Ovary (tissue), 10 donors: ENCODE measurements around the gene ZSCAN18. TPM values are rescaled to one million over a fixed set of nuclear protein-coding genes. Genes with fewer than 3 reads are reported as not detected.
"Not testable (repeated sequence)": the region's sequence is repeated elsewhere in the genome, so short reads cannot be mapped to it uniquely, and the experiment has no call there.

Experiments used
- DNase-seq, 5 donors: peaks; one replicate each; pipeline ENCODE4 v3.0.0-alpha.2; 2019 to 2020
- H3K27ac ChIP-seq, 2 donors: fragments of 200-600 bp; one replicate each; pipeline versions ENCODE4 v1.5.1 to v1.8.0; 2019 to 2022
- H3K27me3 ChIP-seq: fragments of 200-600 bp; one replicate; pipeline ENCODE4 v1.8.0; 2022
- H3K36me3 ChIP-seq: fragments of 200-600 bp; sonication (generic); one replicate; pipeline ENCODE4 v1.5.1; 2019
- H3K4me1 ChIP-seq: one replicate; pipeline ENCODE4 v1.8.1; 2013; ENCODE audit warnings: mild to moderate bottlenecking, moderate library complexity; ENCODE audit not compliant: insufficient read depth
- H3K4me3 ChIP-seq: fragments of 200-600 bp; sonication (generic); one replicate; pipeline ENCODE4 v1.5.1; 2017
- H3K9me3 ChIP-seq, 2 donors: fragments of 200-600 bp in 1 of 2; sonication (generic) in 1 of 2; one replicate each; pipeline versions ENCODE4 v1.5.1 to v1.8.1; 2013 to 2019; ENCODE audit warnings: mild to moderate bottlenecking in 1 of 2, moderate library complexity in 1 of 2
- EP300 ChIP-seq: sonication (generic); formaldehyde crosslinking; IDR thresholded peaks from one replicate; pipeline ENCODE4 v1.6.1; 2017; ENCODE audit warnings: antibody characterized with exemption
- POLR2A ChIP-seq: fragments of 450-650 bp; IDR thresholded peaks from one replicate; pipeline ENCODE4 v1.6.1; 2017; ENCODE audit warnings: antibody characterized with exemption, mild to moderate bottlenecking, moderate library complexity
- WGBS, 3 donors: extraction: QIAGEN DNeasy Blood & Tissue Kit in 1 of 3; methylation state at CpG; one replicate each; pipeline versions ENCODE4 v1.1.5 to v1.1.7; 2013 to 2017; 5-methylcytosine and 5-hydroxymethylcytosine counted together
- intact Hi-C, 4 donors: fragments of 100-400 bp; cut with DNase I; formaldehyde crosslinking; loops; one replicate each; pipeline versions ENCODE4 v1.11.0 to v1.15.1; 2022 to 2023
- long read RNA-seq, 3 donors: library from polyadenylated mRNA in 2 of 3; unstranded in 2 of 3; transcript quantifications; one replicate each; pipeline ENCODE4 v2.0.0 and lab custom pipeline, GENCODE V29; 2021 to 2026
- polyA plus RNA-seq, 2 donors: library from polyadenylated mRNA; stranded (reverse); fragments of 200-250 nt in 1 of 2; fragments of 350-450 nt in 1 of 2; fragmentation: Illumina TruSeq in 1 of 2; extraction: RNeasy Lipid Tissue Mini Kit (QIAGEN cat#74804) in 1 of 2; gene quantifications; one replicate each; pipeline ENCODE4 v1.2.3, GENCODE V29; 2013 to 2014
- total RNA-seq, 7 donors: library from RNA; depleted of rRNA in 2 of 7; stranded (reverse); fragments of >200 nt in 2 of 7; fragmentation: NEBNext Ultra II Directional in 3 of 7; extraction: Animal tissue kit (Norgen Biotek cat#: 25700) in 3 of 7; gene quantifications; one replicate each; pipeline versions ENCODE4 v1.1.0 to v1.2.4, GENCODE V29; 2016 to 2023
- TF ChIP-seq, protein P1 (sequence below), 3 donors: fragments of 450-650 bp in 2 of 3; fragments of 200-600 bp in 1 of 3; IDR thresholded peaks; one replicate each; pipeline versions ENCODE4 v1.5.1 to v1.8.0; 2016 to 2022; ENCODE audit warnings: antibody characterized with exemption in 3 of 3, mild to moderate bottlenecking in 1 of 3
- donor health status: DM: no; HTN: no; CAD: no; lungs with moderate emphysema.
- donor health status: DM: no; HTN: no; CAD: no.
- donor health status: Bipolar disorder and iron deficiency.
- donor health status: DM: yes; HTN: yes; CAD: no.
- donor health status: DM: no; HTN: no; CAD: no.
- donor health status: DM: yes; HTN: yes; CAD: no.

Gene ZSCAN18, protein sequence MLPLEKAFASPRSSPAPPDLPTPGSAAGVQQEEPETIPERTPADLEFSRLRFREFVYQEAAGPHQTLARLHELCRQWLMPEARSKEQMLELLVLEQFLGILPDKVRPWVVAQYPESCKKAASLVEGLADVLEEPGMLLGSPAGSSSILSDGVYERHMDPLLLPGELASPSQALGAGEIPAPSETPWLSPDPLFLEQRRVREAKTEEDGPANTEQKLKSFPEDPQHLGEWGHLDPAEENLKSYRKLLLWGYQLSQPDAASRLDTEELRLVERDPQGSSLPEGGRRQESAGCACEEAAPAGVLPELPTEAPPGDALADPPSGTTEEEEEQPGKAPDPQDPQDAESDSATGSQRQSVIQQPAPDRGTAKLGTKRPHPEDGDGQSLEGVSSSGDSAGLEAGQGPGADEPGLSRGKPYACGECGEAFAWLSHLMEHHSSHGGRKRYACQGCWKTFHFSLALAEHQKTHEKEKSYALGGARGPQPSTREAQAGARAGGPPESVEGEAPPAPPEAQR
- total RNA-seq: 100 to 1,000 TPM in 5 of 7 donors, 10 to 100 TPM in 2; 95.9 to 144 (median 119) TPM
- polyA plus RNA-seq: 10 to 100 TPM; 32.1 to 93.3 TPM
- long read RNA-seq, donor 1, full-length matches to known transcripts: 15 of 92 reads
- long read RNA-seq, donor 1, partial matches to known transcripts: 56 of 92 reads
- long read RNA-seq, donor 1, other reads (novel, unspliced or antisense): 21 of 92 reads
- long read RNA-seq, donor 2, full-length matches to known transcripts: 12 of 12 reads
- long read RNA-seq, donor 2, partial matches to known transcripts: 0 of 12 reads
- long read RNA-seq, donor 2, other reads (novel, unspliced or antisense): 0 of 12 reads
- long read RNA-seq, donor 3, transcript ZSCAN18-217 (7 exons, 2,190 nt): major isoform, 81 of 217 reads
- long read RNA-seq, donor 3, transcript ZSCAN18-209 (4 exons, 2,429 nt): minor isoform, 13 of 217 reads
- long read RNA-seq, donor 3, partial matches to known transcripts: 24 of 217 reads
- long read RNA-seq, donor 3, other reads (novel, unspliced or antisense): 93 of 217 reads

DNA sequence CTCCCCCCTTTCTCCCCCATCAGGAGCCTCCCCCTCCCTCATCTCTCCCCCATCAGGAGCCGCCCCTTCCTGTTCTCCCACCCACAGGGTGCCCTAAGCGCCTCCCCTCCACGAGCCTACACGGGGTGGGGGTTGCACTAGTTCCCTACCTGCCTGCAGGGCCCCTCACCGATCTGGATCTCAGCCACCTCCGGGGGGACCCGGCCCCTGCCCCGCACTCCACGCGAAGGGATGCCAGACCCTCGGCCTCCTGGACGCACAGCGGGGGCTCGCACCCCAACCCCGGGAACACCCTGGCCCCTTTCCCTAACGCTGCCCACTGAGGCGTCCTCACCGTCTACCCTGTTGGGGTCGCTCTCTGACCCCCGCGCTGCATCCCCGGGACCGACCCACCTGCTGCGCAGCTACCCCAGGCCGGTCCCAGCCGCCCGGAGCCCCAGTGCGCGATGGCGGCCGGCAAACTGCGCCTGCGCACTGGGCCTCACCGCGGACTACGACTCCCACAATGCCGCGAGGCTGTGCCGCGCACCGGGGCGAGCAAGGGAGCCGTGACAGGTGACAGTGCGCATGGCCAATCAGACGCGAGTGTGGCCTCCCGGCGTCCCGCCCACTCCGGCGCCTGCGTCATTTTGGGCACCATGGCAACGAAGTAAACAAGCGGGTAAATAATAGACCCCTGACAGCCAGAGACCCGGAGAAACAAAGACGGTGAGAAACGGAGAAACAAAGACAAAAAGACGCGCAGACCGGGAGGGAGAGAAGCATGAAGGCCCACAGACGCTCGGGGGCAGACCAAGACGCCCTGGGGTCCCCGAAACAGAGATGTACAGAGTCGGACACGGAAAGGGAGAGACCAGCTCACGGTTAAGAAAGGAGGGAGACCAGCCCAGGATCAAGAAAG, at the start of gene ZSCAN18:
Gene ZSCAN18 (minus strand): TSS at position 451 of the 901 bp plus-strand sequence. CDS start 7,964 bp downstream, outside the sequence.
- peaks cover 0 to under 1% of the 10 kb centered on the region in 2 donors for H3K9me3 ChIP-seq
- TF ChIP-seq, protein P1, sequence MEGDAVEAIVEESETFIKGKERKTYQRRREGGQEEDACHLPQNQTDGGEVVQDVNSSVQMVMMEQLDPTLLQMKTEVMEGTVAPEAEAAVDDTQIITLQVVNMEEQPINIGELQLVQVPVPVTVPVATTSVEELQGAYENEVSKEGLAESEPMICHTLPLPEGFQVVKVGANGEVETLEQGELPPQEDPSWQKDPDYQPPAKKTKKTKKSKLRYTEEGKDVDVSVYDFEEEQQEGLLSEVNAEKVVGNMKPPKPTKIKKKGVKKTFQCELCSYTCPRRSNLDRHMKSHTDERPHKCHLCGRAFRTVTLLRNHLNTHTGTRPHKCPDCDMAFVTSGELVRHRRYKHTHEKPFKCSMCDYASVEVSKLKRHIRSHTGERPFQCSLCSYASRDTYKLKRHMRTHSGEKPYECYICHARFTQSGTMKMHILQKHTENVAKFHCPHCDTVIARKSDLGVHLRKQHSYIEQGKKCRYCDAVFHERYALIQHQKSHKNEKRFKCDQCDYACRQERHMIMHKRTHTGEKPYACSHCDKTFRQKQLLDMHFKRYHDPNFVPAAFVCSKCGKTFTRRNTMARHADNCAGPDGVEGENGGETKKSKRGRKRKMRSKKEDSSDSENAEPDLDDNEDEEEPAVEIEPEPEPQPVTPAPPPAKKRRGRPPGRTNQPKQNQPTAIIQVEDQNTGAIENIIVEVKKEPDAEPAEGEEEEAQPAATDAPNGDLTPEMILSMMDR (IDR thresholded peaks at IDR 0.05): no peak
- peak; percentile 76 for TF ChIP-seq EP300
- TF ChIP-seq POLR2A: peak; percentile 90
- peaks cover 6% of the 10 kb centered on the region for H3K4me1 ChIP-seq
- WGBS, 3 donors: 0 to 2% (median 1%) methylated on average over 63 to 67 of the region's 67 CpGs
- peak; percentile 97 to 99 (median 99) for DNase-seq
- no peaks in the 10 kb centered on the region for H3K27me3 ChIP-seq
- intact Hi-C loops: no loop called here
- peak within 1 kb of the TSS; percentile 86 for H3K4me3 ChIP-seq
- H3K27ac ChIP-seq: peak within 1 kb of the TSS; percentile 86 to 90
- no peaks in the 10 kb centered on the region for H3K36me3 ChIP-seq

GRCh38 chr19:58147475-58147874, 49.4 kb upstream of the ZSCAN18 start:
- H3K4me3 ChIP-seq, H3K27ac ChIP-seq, H3K36me3 ChIP-seq, H3K4me1 ChIP-seq, intact Hi-C loops, DNase-seq, H3K27me3 ChIP-seq: not testable (repeated sequence)
- H3K9me3 ChIP-seq: peaks cover 0 to 35% of the 10 kb centered on the region in 2 donors
- WGBS, 3 donors: 92 to 94% (median 92%) methylated on average over 9 to 23 of the region's 28 CpGs

GRCh38 chr19:58145849-58146248, 47.8 kb upstream of the ZSCAN18 start:
- no peak overlapping the region for H3K4me3 ChIP-seq
- no peaks in the 10 kb centered on the region for H3K36me3 ChIP-seq
- no peak for DNase-seq
- WGBS, 3 donors: 92 to 99% (median 98%) methylated on average over 3 of the region's 3 CpGs
- intact Hi-C loops: no loop called here
- H3K27ac ChIP-seq: no peak overlapping the region
- H3K4me1 ChIP-seq: no peaks in the 10 kb centered on the region
- no peaks in the 10 kb centered on the region for H3K27me3 ChIP-seq
- peaks cover 3 to 52% of the 10 kb centered on the region in 2 donors for H3K9me3 ChIP-seq
- no peak for TF ChIP-seq POLR2A
- TF ChIP-seq EP300: no peak
- TF ChIP-seq, protein P1 (IDR thresholded peaks at IDR 0.05): no peak

DNA sequence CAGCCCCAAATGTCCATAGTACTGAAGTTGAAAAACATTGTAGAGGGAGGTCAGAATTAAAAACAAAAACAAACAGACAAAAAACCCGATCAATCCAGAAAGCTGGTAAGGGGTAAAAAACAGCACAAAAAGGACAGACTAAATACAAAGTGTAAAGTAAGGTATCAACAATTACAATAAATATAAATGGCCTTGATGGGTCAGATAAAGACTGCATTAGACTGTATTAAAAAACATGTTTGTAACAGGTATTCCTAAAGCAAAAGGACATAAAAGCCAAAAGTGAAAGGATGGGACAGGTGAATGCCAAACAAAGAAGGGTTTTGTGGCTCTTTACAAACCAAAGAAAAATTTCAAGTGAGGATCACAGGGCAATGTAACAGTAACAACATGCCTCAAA, 36.2 kb upstream of the ZSCAN18 start:
- DNase-seq: no peak
- H3K9me3 ChIP-seq: peaks cover 25 to 85% of the 10 kb centered on the region in 2 donors
- no peaks in the 10 kb centered on the region for H3K27me3 ChIP-seq
- H3K36me3 ChIP-seq: peaks cover 3% of the 10 kb centered on the region
- TF ChIP-seq EP300 (no peak), POLR2A (no peak)
- TF ChIP-seq, protein P1 (IDR thresholded peaks at IDR 0.05): no peak
- intact Hi-C loops: no loop called here
- H3K4me1 ChIP-seq: no peaks in the 10 kb centered on the region
- H3K4me3 ChIP-seq: no peak overlapping the region
- 94 to 98% (median 97%) methylated on average over 1 of the region's 1 CpG for WGBS, 3 donors
- H3K27ac ChIP-seq: no peak overlapping the region
